ENCODE data around the gene MLX. TPM values are rescaled to one million over a fixed set of nuclear protein-coding genes. Genes with fewer than 3 reads are reported as not detected.
"Not testable (repeated sequence)": the region's sequence is repeated elsewhere in the genome, so short reads cannot be mapped to it uniquely, and the experiment has no call there.

Gene MLX
- total RNA-seq, 2 experiments from 2014 or later, result 38.4 to 39.7 TPM

- H3K36me3 Mint-ChIP-seq, result no peaks in the 10 kb centered on the region
- H3K27me3 Mint-ChIP-seq, result no peaks in the 10 kb centered on the region
- no peaks in the 10 kb centered on the region for H3K9me3 Mint-ChIP-seq
- intact Hi-C loops (cut with micrococcal nuclease), result no loop called here
- peaks cover 7% of the 10 kb centered on the region for H3K4me1 Mint-ChIP-seq (ENCODE audit: low read depth)
- POLR2A ChIA-PET, result no interaction called here
- H3K4me3 Mint-ChIP-seq, result peak overlapping the region; percentile 29
- no peak overlapping the region for H3K27ac Mint-ChIP-seq
- DNase-seq, result peak; percentile 89
- CTCF ChIA-PET, result interaction anchor here (0.5 to 1.6 kb wide), 14 partner anchors 11 to 1359 kb away, joined by 3 to 9 read pairs (median 3); partner anchors contain the start of genes CAVIN1, MPP2, NAGLU and PSMC3IP
Observed at GRCh38 chr17:42548070-42548837, 18.6 kb upstream of the MLX start.

GRCh38 chr17:42548993-42549755 lies 17.7 kb upstream of the MLX start:
- Mint-ChIP-seq H3K36me3 (no peaks in the 10 kb centered on the region), H3K27ac (no peak overlapping the region), H3K9me3 (no peaks in the 10 kb centered on the region), H3K4me3 (no peak overlapping the region), H3K27me3 (no peaks in the 10 kb centered on the region), H3K4me1 (ENCODE audit: low read depth) (peaks cover 13% of the 10 kb centered on the region)
- ChIA-PET POLR2A (no interaction called here), CTCF (interaction anchor here (0.7 to 1.6 kb wide), 9 partner anchors 11 to 127 kb away, joined by 3 to 9 read pairs (median 4); partner anchors contain the start of genes CAVIN1, NAGLU and PSMC3IP)
- DNase-seq, result no peak
- intact Hi-C loops (cut with micrococcal nuclease), result no loop called here

- H3K36me3 Mint-ChIP-seq; DNase-seq; CTCF ChIA-PET; H3K27me3 Mint-ChIP-seq; intact Hi-C loops (cut with micrococcal nuclease); H3K9me3 Mint-ChIP-seq: not testable (repeated sequence)
- peak within 1 kb of the TSS; percentile 13 for H3K27ac Mint-ChIP-seq
- H3K4me1 Mint-ChIP-seq (ENCODE audit: low read depth), result peaks cover 15% of the 10 kb centered on the region
- peak within 1 kb of the TSS; percentile 87 for H3K4me3 Mint-ChIP-seq
- POLR2A ChIA-PET, result interaction anchor here (0.9 kb wide), 1 partner anchor 10 kb away, joined by 3 read pairs; no protein-coding TSS in a partner anchor
Observed at GRCh38 chr17:42552736-42553135, 14.2 kb upstream of the MLX start, which contains the start of gene HSD17B1. TSS of gene HSD17B1 (plus strand) at chr17:42552923. CDS start at chr17:42552934, 11 bp downstream.

GRCh38 chr17:42553161-42553818 lies 13.6 kb upstream of the MLX start:
- no peaks in the 10 kb centered on the region for H3K36me3 Mint-ChIP-seq
- intact Hi-C loops (cut with micrococcal nuclease), result no loop called here
- peaks cover 15% of the 10 kb centered on the region for H3K4me1 Mint-ChIP-seq (ENCODE audit: low read depth)
- POLR2A ChIA-PET, result interaction anchor here (0.9 kb wide), 2 partner anchors 10 to 13 kb away, joined by 3 read pairs; partner anchors contain the start of gene MLX
- peak overlapping the region; percentile 13 for H3K27ac Mint-ChIP-seq
- H3K27me3 Mint-ChIP-seq, result no peaks in the 10 kb centered on the region
- peak overlapping the region; percentile 87 for H3K4me3 Mint-ChIP-seq
- H3K9me3 Mint-ChIP-seq, result no peaks in the 10 kb centered on the region
- DNase-seq, result no peak
- CTCF ChIA-PET, result interaction anchor here (0.9 to 2.2 kb wide), 4 partner anchors 14 to 36 kb away, joined by 3 to 10 read pairs (median 6); partner anchors contain the start of gene PSMC3IP

- Mint-ChIP-seq H3K27ac (peak overlapping the region; percentile 85), H3K4me3 (peak overlapping the region; percentile 87), H3K27me3 (no peaks in the 10 kb centered on the region), H3K4me1 (ENCODE audit: low read depth) (peaks cover 14% of the 10 kb centered on the region), H3K36me3 (no peaks in the 10 kb centered on the region), H3K9me3 (no peaks in the 10 kb centered on the region)
- CTCF ChIA-PET, result interaction anchor here (0.9 to 2.2 kb wide), 8 partner anchors 12 to 36 kb away, joined by 3 to 10 read pairs (median 6); partner anchors contain the start of genes MLX, NAGLU and PSMC3IP
- DNase-seq, result peak; percentile 37
- POLR2A ChIA-PET, result interaction anchor here (0.8 to 1.5 kb wide), 4 partner anchors 9 to 18 kb away, joined by 3 to 6 read pairs (median 4); partner anchors contain the start of genes MLX and NAGLU
- intact Hi-C loops (cut with micrococcal nuclease), result no loop called here
Observed at GRCh38 chr17:42553866-42554249, 13.0 kb upstream of the MLX start.

GRCh38 chr17:42554250-42555121 lies 12.4 kb upstream of the MLX start:
- ChIA-PET CTCF (interaction anchor here (0.8 to 2.2 kb wide), 10 partner anchors 12 to 209 kb away, joined by 3 to 10 read pairs (median 4); partner anchors contain the start of genes MLX, NAGLU and PSMC3IP), POLR2A (interaction anchor here (0.6 to 1.5 kb wide), 8 partner anchors 9 to 51 kb away, joined by 3 to 6 read pairs (median 3); partner anchors contain the start of genes MLX, NAGLU and PSMC3IP)
- peak overlapping the region; percentile 85 for H3K27ac Mint-ChIP-seq
- peak overlapping the region; percentile 87 for H3K4me3 Mint-ChIP-seq
- H3K36me3 Mint-ChIP-seq, result no peaks in the 10 kb centered on the region
- peaks cover 9% of the 10 kb centered on the region for H3K4me1 Mint-ChIP-seq (ENCODE audit: low read depth)
- H3K9me3 Mint-ChIP-seq, result no peaks in the 10 kb centered on the region
- intact Hi-C loops (cut with micrococcal nuclease), result no loop called here
- DNase-seq, result peak; percentile 86
- H3K27me3 Mint-ChIP-seq, result no peaks in the 10 kb centered on the region

- CTCF ChIA-PET, result interaction anchor here (0.8 to 2.2 kb wide), 7 partner anchors 11 to 209 kb away, joined by 3 to 10 read pairs (median 6); partner anchors contain the start of genes MLX, NAGLU and PSMC3IP
- intact Hi-C loops (cut with micrococcal nuclease), result no loop called here
- Mint-ChIP-seq H3K9me3 (no peaks in the 10 kb centered on the region), H3K4me1 (ENCODE audit: low read depth) (peaks cover 9% of the 10 kb centered on the region), H3K36me3 (no peaks in the 10 kb centered on the region), H3K27ac (peak overlapping the region; percentile 85), H3K27me3 (no peaks in the 10 kb centered on the region), H3K4me3 (peak overlapping the region; percentile 87)
- POLR2A ChIA-PET, result interaction anchor here (0.6 to 1.5 kb wide), 6 partner anchors 13 to 50 kb away, joined by 3 to 6 read pairs (median 4); partner anchors contain the start of genes NAGLU and PSMC3IP
- no peak for DNase-seq
Observed at GRCh38 chr17:42555122-42555622, 11.7 kb upstream of the MLX start.

GRCh38 chr17:42555961-42556617 lies 10.8 kb upstream of the MLX start:
- DNase-seq; intact Hi-C loops (cut with micrococcal nuclease); CTCF ChIA-PET; POLR2A ChIA-PET; H3K9me3 Mint-ChIP-seq; H3K27me3 Mint-ChIP-seq; H3K4me3 Mint-ChIP-seq; H3K27ac Mint-ChIP-seq; H3K36me3 Mint-ChIP-seq: not testable (repeated sequence)
- H3K4me1 Mint-ChIP-seq (ENCODE audit: low read depth), result peaks cover 13% of the 10 kb centered on the region

- ChIA-PET POLR2A (interaction anchor here (0.9 kb wide), 1 partner anchor 22 kb away, joined by 5 read pairs; no protein-coding TSS in a partner anchor), CTCF (interaction anchor here (1.0 to 2.1 kb wide), 4 partner anchors 10 to 41 kb away, joined by 3 to 9 read pairs (median 4); partner anchors contain the start of gene PSMC3IP)
- intact Hi-C loops (cut with micrococcal nuclease), result no loop called here
- Mint-ChIP-seq H3K9me3 (no peaks in the 10 kb centered on the region), H3K27ac (no peak overlapping the region), H3K4me3 (no peak overlapping the region), H3K4me1 (ENCODE audit: low read depth) (peaks cover 29% of the 10 kb centered on the region), H3K36me3 (peaks cover 7% of the 10 kb centered on the region), H3K27me3 (no peaks in the 10 kb centered on the region)
- DNase-seq, result no peak
Observed at GRCh38 chr17:42559075-42559474, 7.8 kb upstream of the MLX start.

GRCh38 chr17:42560246-42560645 lies 6.7 kb upstream of the MLX start:
- ChIA-PET CTCF (interaction anchor here (1.0 to 2.1 kb wide), 3 partner anchors 12 to 18 kb away, joined by 3 to 9 read pairs (median 4); partner anchors contain the start of gene PSMC3IP), POLR2A (no interaction called here)
- H3K36me3 Mint-ChIP-seq, result peaks cover 7% of the 10 kb centered on the region
- no peaks in the 10 kb centered on the region for H3K27me3 Mint-ChIP-seq
- no peak overlapping the region for H3K4me3 Mint-ChIP-seq
- H3K9me3 Mint-ChIP-seq, result no peaks in the 10 kb centered on the region
- DNase-seq, result no peak
- peaks cover 31% of the 10 kb centered on the region for H3K4me1 Mint-ChIP-seq (ENCODE audit: low read depth)
- intact Hi-C loops (cut with micrococcal nuclease), result no loop called here
- no peak overlapping the region for H3K27ac Mint-ChIP-seq

Measured in activated CD4-positive, alpha-beta memory T cell treated with anti-CD3 and anti-CD28 coated beads for 36 hours (primary cell).